Neural crest cell (in vitro differentiated cells): ENCODE measurements around the gene EFCAB11. TPM values are rescaled to one million over a fixed set of nuclear protein-coding genes. Genes with fewer than 3 reads are reported as not detected.

Experiments
- DNase-seq: peaks from one replicate; pipeline ENCODE4 v3.0.0; 2021; ENCODE audit warnings: low read depth, mixed read lengths, low spot score
- H3K27ac Mint-ChIP-seq: one replicate; pipeline ENCODE4 v1.8.0; 2021; ENCODE audit warnings: mild to moderate bottlenecking, mixed read lengths; ENCODE audit not compliant: unreplicated experiment
- H3K27me3 Mint-ChIP-seq: 2 replicates; pipeline ENCODE4 v1.8.0; 2021; ENCODE audit warnings: low read depth, mild to moderate bottlenecking, mixed read lengths
- H3K36me3 Mint-ChIP-seq: 2 replicates; pipeline ENCODE4 v1.8.0; 2021; ENCODE audit warnings: low read depth, mild to moderate bottlenecking, mixed read lengths
- H3K4me1 Mint-ChIP-seq: 2 replicates; pipeline ENCODE4 v1.8.0; 2021; ENCODE audit warnings: mixed read lengths
- H3K4me3 Mint-ChIP-seq: one replicate; pipeline ENCODE4 v1.8.0; 2021; ENCODE audit warnings: mild to moderate bottlenecking, mixed read lengths
- H3K9me3 Mint-ChIP-seq: 2 replicates; pipeline ENCODE4 v1.8.0; 2021; ENCODE audit warnings: mixed read lengths
- total RNA-seq: library from RNA; stranded (reverse); gene quantifications from 2 replicates; pipeline ENCODE4 v1.2.1, GENCODE V29; 2021
- TF ChIP-seq, protein P1 (sequence below): fragments of 200-600 bp; sonication (generic); conservative IDR thresholded peaks from 2 replicates; pipeline ENCODE4 v1.5.0; 2021; ENCODE audit warnings: antibody characterized with exemption, mild to moderate bottlenecking

EFCAB11 gene
- total RNA-seq, 1 donor from 2014 or later: 15.4 TPM

DNA sequence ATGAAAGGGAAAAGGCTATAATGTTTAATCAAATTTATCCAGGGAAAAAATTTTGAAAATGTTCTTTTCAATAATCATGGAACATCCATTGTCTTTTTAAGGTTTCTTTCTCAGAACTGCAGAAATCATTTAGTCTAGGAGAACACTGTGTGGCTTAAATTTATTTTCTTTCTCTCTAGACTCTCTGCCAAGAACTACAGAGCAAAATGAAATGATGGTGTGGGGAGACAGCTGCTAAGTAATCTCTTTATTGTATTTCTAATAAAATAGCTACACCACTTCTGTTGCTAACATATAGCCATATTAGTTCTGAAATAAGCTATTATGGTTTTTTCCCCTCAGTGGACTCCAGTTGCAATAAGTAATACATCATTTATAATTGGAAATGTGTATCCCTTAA, 120.9 kb downstream of the EFCAB11 start:
- H3K27ac Mint-ChIP-seq: no peak overlapping the region
- no peaks in the 10 kb centered on the region for H3K27me3 Mint-ChIP-seq
- no peak overlapping the region for H3K4me3 Mint-ChIP-seq
- peaks cover 4% of the 10 kb centered on the region for H3K9me3 Mint-ChIP-seq
- TF ChIP-seq, protein P1, sequence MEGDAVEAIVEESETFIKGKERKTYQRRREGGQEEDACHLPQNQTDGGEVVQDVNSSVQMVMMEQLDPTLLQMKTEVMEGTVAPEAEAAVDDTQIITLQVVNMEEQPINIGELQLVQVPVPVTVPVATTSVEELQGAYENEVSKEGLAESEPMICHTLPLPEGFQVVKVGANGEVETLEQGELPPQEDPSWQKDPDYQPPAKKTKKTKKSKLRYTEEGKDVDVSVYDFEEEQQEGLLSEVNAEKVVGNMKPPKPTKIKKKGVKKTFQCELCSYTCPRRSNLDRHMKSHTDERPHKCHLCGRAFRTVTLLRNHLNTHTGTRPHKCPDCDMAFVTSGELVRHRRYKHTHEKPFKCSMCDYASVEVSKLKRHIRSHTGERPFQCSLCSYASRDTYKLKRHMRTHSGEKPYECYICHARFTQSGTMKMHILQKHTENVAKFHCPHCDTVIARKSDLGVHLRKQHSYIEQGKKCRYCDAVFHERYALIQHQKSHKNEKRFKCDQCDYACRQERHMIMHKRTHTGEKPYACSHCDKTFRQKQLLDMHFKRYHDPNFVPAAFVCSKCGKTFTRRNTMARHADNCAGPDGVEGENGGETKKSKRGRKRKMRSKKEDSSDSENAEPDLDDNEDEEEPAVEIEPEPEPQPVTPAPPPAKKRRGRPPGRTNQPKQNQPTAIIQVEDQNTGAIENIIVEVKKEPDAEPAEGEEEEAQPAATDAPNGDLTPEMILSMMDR: no peak
- no peaks in the 10 kb centered on the region for H3K36me3 Mint-ChIP-seq
- DNase-seq: no peak
- peaks cover 7% of the 10 kb centered on the region for H3K4me1 Mint-ChIP-seq

GRCh38 chr14:89833120-89833532, 121.4 kb downstream of the EFCAB11 start:
- Mint-ChIP-seq H3K27ac (no peak overlapping the region), H3K9me3 (peaks cover 1% of the 10 kb centered on the region), H3K4me3 (no peak overlapping the region), H3K4me1 (peaks cover 7% of the 10 kb centered on the region), H3K36me3 (no peaks in the 10 kb centered on the region), H3K27me3 (no peaks in the 10 kb centered on the region)
- DNase-seq: no peak
- TF ChIP-seq, protein P1: no peak

DNA sequence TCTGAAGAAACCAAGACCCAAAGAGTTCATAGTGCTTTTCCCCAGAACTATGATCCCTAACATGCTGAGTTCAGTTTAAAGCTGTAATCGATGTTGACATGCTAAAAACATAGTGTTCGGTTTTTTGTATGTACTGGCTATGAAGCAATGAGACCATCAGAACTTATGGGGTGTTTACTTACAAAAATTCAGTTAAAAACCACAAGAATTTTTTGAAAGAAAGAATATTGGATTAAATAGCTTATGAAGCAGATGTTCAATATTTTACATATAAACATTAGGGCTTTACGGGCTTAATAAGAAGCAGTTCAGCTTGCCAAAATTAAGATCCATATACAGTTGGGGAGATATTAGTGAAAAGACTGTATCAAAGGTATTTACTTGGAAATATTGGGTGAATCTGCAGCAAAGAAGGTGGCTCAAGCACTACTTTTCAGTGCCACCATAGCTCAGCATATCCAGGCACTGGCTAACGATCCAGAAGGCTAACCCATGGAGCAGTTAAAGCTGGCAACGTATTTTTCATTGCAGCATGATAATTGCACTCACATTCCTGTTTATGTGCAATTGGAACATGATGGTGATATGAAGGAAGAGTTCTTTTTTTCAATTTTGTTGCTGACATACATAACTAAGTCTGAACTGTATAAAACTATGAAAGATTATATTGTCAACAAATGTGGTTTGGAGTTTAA, 125.9 kb downstream of the EFCAB11 start:
- H3K27ac Mint-ChIP-seq: no peak overlapping the region
- peaks cover 9% of the 10 kb centered on the region for H3K9me3 Mint-ChIP-seq

GRCh38 chr14:89827265-89827664, 127.3 kb downstream of the EFCAB11 start:
- H3K36me3 Mint-ChIP-seq: peaks cover 18% of the 10 kb centered on the region
- TF ChIP-seq, protein P1: no peak

More for the DNA sequence above, 125.9 kb downstream of the EFCAB11 start:
- Mint-ChIP-seq H3K27me3 (no peaks in the 10 kb centered on the region), H3K36me3 (peaks cover 8% of the 10 kb centered on the region), H3K4me3 (no peak overlapping the region), H3K4me1 (no peaks in the 10 kb centered on the region)
- TF ChIP-seq, protein P1: no peak
- DNase-seq: no peak

DNA sequence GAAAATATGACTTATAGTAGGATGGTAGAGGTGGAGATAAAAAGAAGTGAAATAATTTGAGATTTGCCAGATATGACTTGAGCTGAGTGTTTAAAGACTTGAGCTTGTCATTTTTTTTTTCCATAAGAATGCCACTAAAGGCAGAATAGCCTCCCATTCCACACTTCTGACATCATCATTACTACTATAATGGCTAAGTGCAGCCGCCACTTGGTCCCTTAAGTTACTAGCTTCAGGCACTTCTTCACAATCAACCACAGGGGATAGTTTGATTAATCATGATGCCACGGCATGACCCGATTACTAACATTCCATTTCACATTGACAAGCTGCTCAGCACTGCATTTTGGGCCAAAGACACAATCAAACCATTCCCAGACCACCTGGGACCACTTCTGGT, 127.9 kb downstream of the EFCAB11 start:
- Mint-ChIP-seq H3K27me3 (no peaks in the 10 kb centered on the region), H3K36me3 (peaks cover 18% of the 10 kb centered on the region), H3K27ac (no peak overlapping the region), H3K4me3 (no peak overlapping the region), H3K9me3 (peaks cover 15% of the 10 kb centered on the region), H3K4me1 (no peaks in the 10 kb centered on the region)
- TF ChIP-seq, protein P1: no peak
- no peak for DNase-seq

More at GRCh38 chr14:89827265-89827664, 127.3 kb downstream of the EFCAB11 start:
- H3K27ac Mint-ChIP-seq: no peak overlapping the region
- no peaks in the 10 kb centered on the region for H3K4me1 Mint-ChIP-seq
- H3K27me3 Mint-ChIP-seq: no peaks in the 10 kb centered on the region
- H3K4me3 Mint-ChIP-seq: no peak overlapping the region
- DNase-seq: no peak
- peaks cover 15% of the 10 kb centered on the region for H3K9me3 Mint-ChIP-seq
